Sigmoid colon (tissue), 7 donors: ENCODE measurements around the gene ATP6V1C2. TPM values are rescaled to one million over a fixed set of nuclear protein-coding genes. Genes with fewer than 3 reads are reported as not detected.

ENCODE experiments used
- DNase-seq: peaks from one replicate; pipeline ENCODE4 v3.0.0-alpha.2; 2019
- H3K27ac ChIP-seq, 4 donors: fragments of 200-600 bp; sonication (generic); one replicate each; pipeline ENCODE4 v1.5.1; 2016 to 2019; ENCODE audit warnings: mild to moderate bottlenecking in 1 of 4
- H3K27me3 ChIP-seq, 3 donors: fragments of 200-600 bp; sonication (generic); one replicate each; pipeline ENCODE4 v1.5.1; 2019; ENCODE audit warnings: mild to moderate bottlenecking in 1 of 3
- H3K36me3 ChIP-seq, 4 donors: fragments of 200-600 bp; sonication (generic); one replicate each; pipeline ENCODE4 v1.5.1; 2016 to 2019
- H3K4me1 ChIP-seq, 4 donors: fragments of 200-600 bp; sonication (generic); one replicate each; pipeline ENCODE4 v1.5.1; 2017 to 2019
- H3K4me3 ChIP-seq, 4 donors: fragments of 200-600 bp; sonication (generic); one replicate each; pipeline ENCODE4 v1.5.1; 2017 to 2019; ENCODE audit warnings: mild to moderate bottlenecking in 2 of 4, moderate library complexity in 1 of 4
- H3K9me3 ChIP-seq, 4 donors: fragments of 200-600 bp in 3 of 4; sonication (generic) in 3 of 4; one replicate each; pipeline versions ENCODE4 v1.5.1 to v1.6.1; 2013 to 2019
- CTCF ChIP-seq, 4 experiments: fragments of 450-650 bp in 3 of 4; fragments of 200-600 bp in 1 of 4; IDR thresholded peaks; one replicate each; pipeline ENCODE4 v1.5.1; 2016 to 2019; ENCODE audit warnings: antibody characterized with exemption in 4 of 4, mild to moderate bottlenecking in 3 of 4, moderate library complexity in 2 of 4
- EP300 ChIP-seq, 4 donors: sonication (generic); formaldehyde crosslinking; IDR thresholded peaks; one replicate each; pipeline ENCODE4 v1.6.1; 2017; ENCODE audit warnings: antibody characterized with exemption in 4 of 4
- POLR2A ChIP-seq, 2 donors: fragments of 450-650 bp; IDR thresholded peaks; one replicate each; pipeline ENCODE4 v1.6.1; 2016; ENCODE audit warnings: antibody characterized with exemption in 2 of 2, mild to moderate bottlenecking in 2 of 2, moderate library complexity in 2 of 2
- POLR2AphosphoS5 ChIP-seq, 4 donors: sonication (generic); formaldehyde crosslinking; IDR thresholded peaks; one replicate each; pipeline ENCODE4 v1.6.1; 2017; ENCODE audit warnings: antibody characterized with exemption in 4 of 4
- WGBS, 2 donors: extraction: QIAGEN DNeasy Blood & Tissue Kit; methylation state at CpG; one replicate each; pipeline ENCODE4 v1.1.7; 2013; 5-methylcytosine and 5-hydroxymethylcytosine counted together
- intact Hi-C: fragments of 100-400 bp; cut with DNase I; formaldehyde crosslinking; loops from one replicate; pipeline ENCODE4 v1.15.1; 2023
- polyA plus RNA-seq, 3 donors: library from polyadenylated mRNA; stranded (reverse); fragments of 200-250 nt; gene quantifications; one replicate each; pipeline ENCODE4 v1.2.3, GENCODE V29; 2013
- total RNA-seq, 4 donors: library from RNA; depleted of rRNA; stranded (reverse); fragments of >200 nt; gene quantifications; one replicate each; pipeline ENCODE4 v1.1.0, GENCODE V29; 2016
- donor health status: healthy with polysubstance abuse.
- donor health status: Bipolar disorder and iron deficiency.
- donor health status: healthy.

ATP6V1C2 gene
- total and polyA plus RNA-seq, 7 donors: under 0.01 to 0.93 (median 0.39) TPM; not detected in 3

GRCh38 chr2:10763461-10763800 is 42.0 kb downstream of the ATP6V1C2 start:
- TF ChIP-seq EP300 (IDR thresholded peaks at IDR 0.05) (no peak), CTCF (IDR thresholded peaks at IDR 0.05) (no peak), POLR2A (IDR thresholded peaks at IDR 0.05) (no peak), POLR2AphosphoS5 (IDR thresholded peaks at IDR 0.05) (no peak)
- Histone ChIP-seq H3K4me3 (no peak overlapping the region), H3K27me3 (no peaks in the 10 kb centered on the region), H3K9me3 (no peaks in the 10 kb centered on the region), H3K4me1 (no peaks in the 10 kb centered on the region), H3K27ac (no peak overlapping the region), H3K36me3 (no peaks in the 10 kb centered on the region)
- no peak for DNase-seq
- intact Hi-C loops: no loop called here
- 87 to 88% methylated on average over 9 of the region's 9 CpGs for WGBS, 2 donors

DNA sequence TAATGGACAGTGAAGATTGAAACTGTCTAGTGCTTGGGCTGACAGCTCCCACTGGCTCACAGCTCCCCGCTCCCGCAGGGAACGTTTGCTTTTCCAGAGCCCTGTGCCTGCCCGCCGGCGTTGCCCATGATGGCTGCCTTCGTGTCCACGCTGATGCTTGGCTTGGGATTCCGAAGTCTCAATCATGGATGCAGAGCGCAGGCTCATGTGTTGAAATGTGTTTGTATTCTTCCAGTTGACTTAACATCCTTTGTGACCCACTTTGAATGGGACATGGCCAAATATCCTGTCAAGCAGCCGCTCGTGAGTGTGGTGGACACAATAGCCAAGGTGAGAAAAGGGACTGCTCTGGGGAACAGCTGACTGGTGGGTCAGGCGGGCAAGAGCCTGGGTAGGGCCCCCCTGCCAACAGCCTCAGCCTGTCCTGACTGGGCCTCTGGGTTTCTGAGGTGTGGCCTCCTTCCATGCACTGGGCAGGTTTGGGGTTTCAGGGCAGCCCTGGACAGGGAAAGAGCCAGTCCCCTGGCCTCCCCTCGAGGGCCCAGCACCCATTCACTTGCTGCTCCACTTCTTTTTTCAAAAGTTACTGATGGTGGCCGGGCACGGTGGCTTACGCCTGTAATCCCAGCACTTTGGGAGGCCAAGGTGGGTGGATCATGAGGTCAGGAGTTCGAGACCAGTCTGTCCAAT is 42.8 kb downstream of the ATP6V1C2 start:
- Histone ChIP-seq H3K36me3 (no peaks in the 10 kb centered on the region), H3K4me1 (no peaks in the 10 kb centered on the region), H3K9me3 (no peaks in the 10 kb centered on the region), H3K27me3 (no peaks in the 10 kb centered on the region), H3K4me3 (no peak overlapping the region), H3K27ac (no peak overlapping the region)
- no peak for TF ChIP-seq CTCF (IDR thresholded peaks at IDR 0.05)
- no peak for TF ChIP-seq POLR2A (IDR thresholded peaks at IDR 0.05)
- no peak for TF ChIP-seq EP300 (IDR thresholded peaks at IDR 0.05)
- TF ChIP-seq POLR2AphosphoS5 (IDR thresholded peaks at IDR 0.05): no peak
- DNase-seq: peak; percentile 20
- WGBS, 2 donors: 91 to 95% methylated on average over 18 of the region's 18 CpGs
- intact Hi-C loops: no loop called here

- TF ChIP-seq EP300 (IDR thresholded peaks at IDR 0.05) (no peak), POLR2A (IDR thresholded peaks at IDR 0.05) (no peak), CTCF (IDR thresholded peaks at IDR 0.05) (no peak)
- no peaks in the 10 kb centered on the region for H3K9me3 ChIP-seq
- no peak overlapping the region for H3K4me3 ChIP-seq
- H3K27ac ChIP-seq: no peak overlapping the region
- no peaks in the 10 kb centered on the region for H3K36me3 ChIP-seq
- H3K4me1 ChIP-seq: no peaks in the 10 kb centered on the region
- intact Hi-C loops: no loop called here
- DNase-seq: peak; percentile 32
- no peaks in the 10 kb centered on the region for H3K27me3 ChIP-seq
- 63 to 68% methylated on average over 4 of the region's 4 CpGs for WGBS, 2 donors
Observed at GRCh38 chr2:10764896-10765295, 43.5 kb downstream of the ATP6V1C2 start.

- H3K36me3 ChIP-seq: no peaks in the 10 kb centered on the region
Observed at GRCh38 chr2:10765461-10765860, 44.0 kb downstream of the ATP6V1C2 start.

More at GRCh38 chr2:10765461-10765860, 44.0 kb downstream of the ATP6V1C2 start:
- Histone ChIP-seq H3K27me3 (no peaks in the 10 kb centered on the region), H3K27ac (no peak overlapping the region), H3K4me3 (no peak overlapping the region), H3K9me3 (no peaks in the 10 kb centered on the region), H3K4me1 (no peaks in the 10 kb centered on the region)
- WGBS, 2 donors: 15 to 48% methylated on average over 5 of the region's 5 CpGs
- DNase-seq: peak; percentile 47
- intact Hi-C loops: no loop called here
- no peak for TF ChIP-seq POLR2A (IDR thresholded peaks at IDR 0.05)
- no peak for TF ChIP-seq CTCF (IDR thresholded peaks at IDR 0.05)
- TF ChIP-seq EP300 (IDR thresholded peaks at IDR 0.05): no peak
